NCI-H1092 (cell line): Measurements from ENCODE around the gene ITGB5.
"Not testable (repeated sequence)": the region's sequence is repeated elsewhere in the genome, so short reads cannot be mapped to it uniquely, and the experiment has no call there.

ENCODE experiments used
- DNase-seq: peaks from one replicate; lab custom pipeline; 2025; lab: John Stamatoyannopoulos, UW

Gene ITGB5

DNA sequence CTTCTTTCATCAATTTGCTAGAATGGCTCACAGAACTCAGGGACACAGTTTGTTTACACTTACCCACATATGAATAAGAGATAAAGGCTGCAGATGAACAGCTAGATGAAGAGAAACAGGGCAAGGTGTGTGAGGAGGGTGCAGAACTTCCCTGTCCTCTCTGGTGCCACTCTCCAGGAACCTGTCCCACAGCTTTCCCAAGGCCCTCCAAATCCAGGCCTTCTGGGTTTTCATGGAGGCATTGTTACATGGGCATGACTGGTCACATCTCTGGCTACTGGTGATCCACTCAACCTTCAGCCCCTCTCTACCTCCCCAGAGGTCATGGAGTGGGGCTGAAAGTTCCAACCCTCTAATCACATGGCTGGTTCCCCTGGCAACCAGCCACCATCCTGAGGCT is 73.6 kb downstream of the ITGB5 start:
- no peak for DNase-seq

DNA sequence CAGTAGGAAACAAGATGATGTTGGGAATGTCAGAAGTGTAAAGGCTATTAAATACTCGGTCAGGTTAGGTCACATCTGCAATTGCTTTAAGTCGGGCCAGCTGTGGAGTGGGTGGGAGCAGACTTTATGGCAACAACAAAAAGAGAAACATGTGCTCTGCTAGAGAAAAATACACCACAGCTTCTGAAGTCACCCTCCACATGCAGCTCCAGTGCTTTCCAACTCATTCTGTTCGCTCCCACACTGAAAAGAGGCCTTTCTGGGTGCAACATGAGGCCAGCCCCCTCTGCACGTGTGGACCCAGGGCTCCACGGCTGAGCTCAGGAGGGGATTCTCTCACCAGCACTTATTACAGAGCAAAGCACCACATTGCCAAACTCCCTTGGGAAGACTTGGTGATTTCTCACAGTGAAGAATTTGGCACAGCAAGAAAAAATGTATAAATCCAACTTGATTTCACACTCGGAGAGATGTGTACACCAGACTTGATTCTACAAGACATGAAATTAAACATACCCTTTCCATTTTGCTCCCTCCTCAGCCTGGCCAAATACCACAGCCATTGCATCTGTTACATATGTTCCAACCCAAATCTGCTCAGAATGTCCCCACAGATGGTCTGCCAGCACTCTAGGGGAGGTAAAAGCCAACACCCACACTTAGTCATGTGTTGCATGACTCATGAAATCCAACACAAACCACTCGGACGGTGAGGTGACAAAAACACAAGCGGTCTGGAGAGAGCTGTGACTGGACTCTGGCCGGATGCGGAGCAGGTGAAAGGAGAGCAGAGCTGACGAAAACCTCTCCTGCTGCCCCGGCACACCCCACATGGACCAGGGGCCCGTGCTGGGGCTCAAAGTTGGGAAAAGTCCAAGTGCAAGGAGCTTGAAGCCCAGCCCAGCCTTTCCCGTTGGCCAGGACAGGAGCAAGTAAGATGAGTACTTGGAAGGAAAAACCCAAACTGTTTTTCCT is 74.6 kb downstream of the ITGB5 start:
- no peak for DNase-seq

DNA sequence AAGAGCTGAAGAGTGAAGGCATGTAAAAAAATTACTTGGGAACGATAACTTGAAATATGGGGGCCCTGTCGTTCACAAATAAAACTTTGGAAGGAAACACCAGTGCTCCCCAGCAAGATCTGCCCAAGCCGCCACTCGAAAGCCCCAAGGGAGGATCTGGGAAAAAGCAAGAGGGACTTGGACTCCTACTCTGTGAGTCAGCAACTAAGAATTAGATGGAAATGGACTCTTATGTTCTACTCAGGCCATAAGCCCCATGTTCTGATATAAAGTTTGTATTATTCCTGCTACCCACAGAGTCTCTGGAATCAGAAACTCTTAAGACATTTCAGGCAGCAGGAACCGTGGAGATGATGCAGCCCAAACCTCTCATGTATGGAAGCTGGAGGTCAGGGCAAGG is 75.7 kb downstream of the ITGB5 start:
- no peak for DNase-seq

DNA sequence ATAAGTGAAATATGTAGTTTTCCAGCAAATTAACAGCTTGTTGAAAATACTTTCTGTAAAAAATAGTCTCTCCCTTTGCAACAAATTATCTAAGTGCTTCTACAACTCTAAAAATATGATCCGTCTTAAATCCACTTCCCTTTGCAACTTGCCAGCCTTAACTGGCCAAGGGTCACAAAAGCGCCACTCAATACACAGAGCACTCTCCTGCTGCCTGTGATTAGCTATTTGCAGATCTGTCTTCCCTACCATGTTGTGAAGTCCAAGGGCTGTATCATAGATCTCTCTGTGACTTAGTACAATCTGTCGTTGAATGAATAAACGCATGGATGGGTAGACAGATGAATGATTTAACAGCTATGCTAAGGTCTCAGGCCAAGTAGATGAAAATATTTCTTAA is 76.2 kb downstream of the ITGB5 start:
- DNase-seq, result no peak

DNA sequence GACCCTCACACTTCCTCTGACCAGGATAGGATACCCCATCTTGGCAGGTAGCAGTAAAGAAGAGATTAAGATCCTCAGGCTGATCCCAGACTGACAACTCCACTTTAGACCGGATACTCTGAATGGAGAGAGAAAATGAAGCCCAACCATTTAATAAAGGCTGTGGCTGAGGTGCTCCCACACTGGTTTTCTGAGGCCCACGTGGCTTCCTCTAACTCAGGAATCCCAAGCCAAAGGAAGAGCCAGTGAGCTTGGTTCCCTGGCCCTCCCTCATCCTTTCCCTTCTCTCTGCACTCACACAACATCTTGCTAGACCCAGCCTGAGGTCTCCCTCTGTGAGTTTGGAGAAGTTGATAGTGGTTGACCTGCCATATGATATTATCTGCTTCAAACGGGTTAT is 78.1 kb downstream of the ITGB5 start:
- DNase-seq, result no peak

DNA sequence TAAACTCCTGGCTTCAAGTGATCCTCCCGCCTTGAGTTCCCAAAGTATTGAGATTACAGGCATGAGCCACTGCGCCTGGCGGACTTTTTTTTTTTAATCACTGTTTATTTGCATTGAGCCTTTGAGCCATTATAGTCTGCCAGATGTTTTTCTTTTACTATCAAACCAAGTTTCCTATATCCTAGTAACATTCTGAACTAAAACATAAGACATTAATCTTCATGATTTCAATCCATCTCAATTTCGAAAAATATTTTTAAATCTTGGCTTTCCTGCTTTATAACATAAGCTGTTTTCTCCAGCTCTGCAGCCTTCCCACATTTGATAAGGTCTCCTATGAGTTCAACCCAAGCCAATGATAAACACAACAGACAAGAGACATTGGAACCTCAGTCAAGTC is 81.5 kb downstream of the ITGB5 start:
- DNase-seq, result no peak

DNA sequence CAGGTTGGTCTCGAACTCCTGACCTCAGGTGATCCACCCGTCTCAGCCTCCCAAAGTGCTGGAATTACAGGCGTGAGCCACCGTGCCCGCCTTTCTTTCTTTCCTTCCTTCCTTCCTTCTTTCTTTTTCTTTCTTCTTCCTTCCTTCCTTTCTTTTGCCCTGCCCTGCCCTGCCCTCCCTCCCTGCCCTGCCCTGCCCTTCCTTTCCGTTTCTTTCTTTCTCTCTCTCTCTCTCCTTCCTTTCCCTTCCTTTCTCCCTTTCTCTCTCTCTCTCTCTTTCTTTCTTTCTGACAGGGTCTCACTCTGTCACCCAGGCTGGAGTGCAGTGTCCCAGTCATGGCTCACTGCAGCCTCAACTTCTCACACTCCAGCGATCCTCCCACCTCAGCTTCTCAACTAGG is 82.3 kb downstream of the ITGB5 start:
- DNase-seq, result no peak

DNA sequence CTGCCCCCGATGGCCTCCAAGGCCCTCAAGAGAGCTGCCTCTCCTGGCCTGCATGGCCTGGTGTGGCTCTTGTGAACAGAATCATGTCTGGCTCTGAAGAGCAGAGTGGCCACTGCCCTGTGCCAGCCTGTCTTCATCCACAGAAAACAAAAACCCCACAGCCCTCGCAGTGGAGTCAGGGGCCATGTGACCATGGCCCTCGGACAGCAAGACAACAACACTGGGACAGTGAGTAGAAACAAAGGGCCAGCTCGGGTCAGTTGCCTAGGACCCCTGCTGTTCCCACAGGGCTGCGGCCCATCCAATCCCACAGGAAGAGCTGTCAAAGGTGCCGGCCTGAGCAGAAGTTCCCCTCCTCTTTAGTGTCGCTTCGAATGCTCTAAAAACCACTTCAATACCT is 84.5 kb downstream of the ITGB5 start:
- no peak for DNase-seq

DNA sequence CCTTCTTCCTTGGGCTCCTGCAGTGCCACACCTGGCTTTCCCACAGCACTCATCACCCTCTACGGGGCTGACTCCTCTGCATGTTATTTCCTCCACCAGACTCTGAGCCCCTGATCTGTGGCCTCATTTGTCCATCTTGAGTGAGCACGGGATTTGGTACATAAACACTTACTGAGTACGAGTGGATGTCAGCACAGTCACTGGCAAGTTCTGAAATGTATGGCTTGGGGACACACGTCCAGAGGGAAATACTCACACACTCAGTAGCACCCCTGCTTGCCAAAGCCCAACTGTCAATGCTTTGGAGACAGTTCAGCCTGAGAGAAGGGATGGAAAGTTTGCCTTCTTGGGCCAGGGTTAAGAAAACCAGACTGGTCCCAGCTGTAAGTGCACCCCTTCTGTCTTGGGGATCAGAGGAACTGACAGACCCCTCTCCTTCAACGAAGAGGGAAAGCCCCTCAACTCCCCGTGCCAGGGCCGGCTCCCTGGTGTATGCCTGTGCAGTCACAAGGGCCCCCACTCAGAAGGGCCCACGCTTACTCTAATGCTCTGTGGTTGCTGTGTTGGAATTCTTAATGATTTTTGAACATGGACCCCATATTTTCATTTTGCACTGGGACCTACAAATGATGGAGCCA is 85.0 kb downstream of the ITGB5 start:
- no peak for DNase-seq

DNA sequence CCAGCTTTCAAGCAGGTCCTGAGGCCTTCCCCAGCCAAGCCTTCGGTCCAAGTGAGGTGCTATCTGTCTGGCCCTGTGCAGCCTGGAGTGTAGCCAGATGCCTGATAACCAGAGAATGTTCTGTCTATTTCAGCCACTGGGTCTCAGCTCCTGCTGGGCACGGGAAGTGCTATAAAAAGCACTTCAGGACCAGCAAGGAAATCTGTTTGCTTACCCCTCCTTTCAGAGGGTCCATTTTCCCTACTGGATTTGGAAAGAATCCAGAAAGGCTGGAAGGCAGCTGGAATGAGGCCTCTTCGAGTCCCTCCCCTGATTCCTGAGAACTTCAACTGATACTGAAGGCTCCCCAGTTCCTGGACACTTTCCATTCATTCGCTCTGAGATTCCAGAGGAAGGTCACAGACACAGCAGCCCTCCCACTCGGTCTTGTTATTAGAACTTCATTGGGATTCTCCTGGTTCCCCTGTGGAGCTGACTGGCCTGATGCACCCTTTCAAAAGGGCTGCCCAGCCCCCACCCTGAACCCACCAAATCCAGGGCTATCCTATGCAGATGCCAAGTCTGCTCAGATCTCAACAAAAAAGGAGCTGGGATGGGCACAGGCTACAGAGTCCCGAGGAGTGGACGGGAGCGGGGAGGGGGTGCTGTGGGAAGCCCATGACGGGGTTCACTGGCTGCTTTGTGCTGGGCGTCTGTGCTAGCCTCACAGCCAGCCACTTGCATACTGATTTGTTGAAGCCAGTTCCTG is 86.5 kb downstream of the ITGB5 start:
- peak; percentile 67 for DNase-seq

DNA sequence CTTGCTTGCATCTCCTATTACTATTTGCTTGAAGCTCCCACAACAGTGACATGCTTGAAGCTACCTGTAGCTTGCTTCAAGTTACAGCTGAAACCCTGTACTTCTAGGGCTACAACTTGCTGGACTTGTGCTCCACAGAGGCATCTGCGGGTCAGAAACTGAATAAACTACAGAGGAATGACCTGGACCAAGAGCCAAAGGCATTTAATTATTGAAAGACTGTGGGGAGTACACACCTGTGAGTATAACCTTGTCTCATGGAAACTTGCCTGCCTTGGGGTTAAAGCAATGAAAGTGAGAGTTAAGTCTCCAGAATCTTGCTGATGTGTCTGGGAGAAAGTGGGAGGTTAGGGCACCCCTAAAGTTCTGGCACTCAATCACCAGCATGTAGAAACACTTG is 87.1 kb downstream of the ITGB5 start:
- no peak for DNase-seq

DNA sequence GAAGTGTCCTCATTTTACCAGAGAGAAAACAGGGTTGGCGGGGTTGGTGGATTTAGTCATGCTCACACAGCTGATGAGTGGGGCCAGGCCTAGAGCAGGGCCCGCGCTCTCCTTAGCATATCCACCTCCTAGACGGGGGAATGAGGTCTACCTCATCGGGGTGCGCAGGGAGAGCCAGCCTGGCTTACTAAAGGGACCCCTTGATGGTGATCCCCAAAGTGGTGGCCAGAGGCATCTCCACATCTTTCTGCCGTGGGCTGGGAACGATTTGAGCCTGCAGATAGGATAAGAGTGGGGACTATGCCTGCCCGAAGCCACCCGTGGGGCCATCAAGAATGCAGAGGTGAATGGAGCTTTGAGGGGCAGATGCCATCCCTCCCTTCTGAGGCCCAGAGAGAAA is 87.5 kb downstream of the ITGB5 start:
- no peak for DNase-seq

DNA sequence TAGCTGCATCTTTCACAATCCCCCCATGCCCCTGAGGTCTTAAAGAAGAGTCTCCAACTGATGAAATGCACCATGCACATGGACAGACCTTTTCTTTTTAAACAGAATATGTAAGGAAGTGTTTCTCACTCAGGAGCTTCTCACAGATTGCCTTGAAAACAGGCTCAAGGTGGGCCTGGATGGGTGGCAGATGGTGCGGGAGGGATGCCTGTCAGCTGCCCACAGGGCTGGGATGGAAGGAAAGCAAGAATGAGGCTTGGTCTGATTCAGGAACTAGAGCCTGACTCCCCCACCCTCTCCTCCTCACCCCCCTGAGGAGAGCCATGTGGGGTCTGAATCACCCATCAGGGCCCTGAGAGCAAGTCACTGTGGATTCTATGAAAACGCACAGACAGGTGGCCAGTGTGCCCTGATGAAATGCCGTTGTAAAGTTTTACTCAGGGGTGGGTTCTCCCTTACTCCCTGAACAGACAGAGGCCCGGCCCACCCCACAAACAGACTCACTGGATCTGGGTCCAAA is 89.7 kb downstream of the ITGB5 start:
- DNase-seq, result no peak

DNA sequence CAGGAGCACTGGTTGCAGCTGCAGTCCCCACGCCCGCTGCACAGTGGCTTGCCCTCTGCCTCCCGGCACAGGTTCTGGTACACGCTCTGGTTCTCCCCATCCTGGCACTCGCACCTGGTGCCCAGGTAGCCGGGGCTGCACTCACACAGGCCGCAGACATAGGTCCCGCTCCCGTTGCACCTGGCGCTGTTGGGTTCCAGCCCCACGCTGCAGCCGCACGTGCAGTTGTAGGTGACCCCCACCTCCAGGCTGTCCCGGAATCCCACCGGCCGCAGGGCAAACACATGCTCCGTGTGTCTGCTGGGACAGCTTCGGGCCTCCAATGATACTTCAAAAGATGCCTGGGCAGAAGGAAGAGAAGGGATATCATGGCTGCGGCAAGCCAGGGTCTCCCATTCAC is 90.7 kb downstream of the ITGB5 start:
- DNase-seq, result no peak

DNA sequence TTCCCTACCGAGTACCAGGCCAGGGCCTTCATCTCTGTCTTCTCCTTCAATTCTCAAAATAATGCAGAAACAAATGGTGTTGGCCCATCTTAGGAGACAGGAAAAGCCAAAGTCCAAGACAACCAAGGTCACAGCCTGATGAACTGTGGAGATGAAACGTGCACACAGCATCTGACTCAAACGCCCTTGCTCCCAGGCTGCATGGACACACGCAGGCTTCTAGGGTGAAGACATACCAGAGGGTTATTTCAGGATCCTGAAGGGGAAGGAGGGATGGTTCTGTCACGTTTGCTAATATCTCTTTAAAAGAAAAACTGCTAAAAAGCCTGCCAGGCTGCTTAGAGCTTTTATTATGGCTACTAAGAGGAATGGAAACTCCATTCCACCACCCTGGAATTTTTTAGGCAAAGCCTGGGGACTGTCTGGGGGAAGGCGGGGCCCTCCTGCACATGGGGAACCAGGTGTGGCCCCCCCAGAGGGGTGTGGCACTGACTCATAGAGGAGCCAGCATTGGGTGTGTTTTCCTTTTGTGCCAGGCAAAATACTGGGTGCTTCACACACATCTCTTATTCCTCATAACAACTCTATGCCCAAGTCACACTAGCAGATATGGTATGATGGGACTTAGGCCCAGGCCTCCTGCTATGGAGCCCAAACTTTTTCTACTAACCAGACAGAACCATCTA is 94.0 kb downstream of the ITGB5 start:
- no peak for DNase-seq

DNA sequence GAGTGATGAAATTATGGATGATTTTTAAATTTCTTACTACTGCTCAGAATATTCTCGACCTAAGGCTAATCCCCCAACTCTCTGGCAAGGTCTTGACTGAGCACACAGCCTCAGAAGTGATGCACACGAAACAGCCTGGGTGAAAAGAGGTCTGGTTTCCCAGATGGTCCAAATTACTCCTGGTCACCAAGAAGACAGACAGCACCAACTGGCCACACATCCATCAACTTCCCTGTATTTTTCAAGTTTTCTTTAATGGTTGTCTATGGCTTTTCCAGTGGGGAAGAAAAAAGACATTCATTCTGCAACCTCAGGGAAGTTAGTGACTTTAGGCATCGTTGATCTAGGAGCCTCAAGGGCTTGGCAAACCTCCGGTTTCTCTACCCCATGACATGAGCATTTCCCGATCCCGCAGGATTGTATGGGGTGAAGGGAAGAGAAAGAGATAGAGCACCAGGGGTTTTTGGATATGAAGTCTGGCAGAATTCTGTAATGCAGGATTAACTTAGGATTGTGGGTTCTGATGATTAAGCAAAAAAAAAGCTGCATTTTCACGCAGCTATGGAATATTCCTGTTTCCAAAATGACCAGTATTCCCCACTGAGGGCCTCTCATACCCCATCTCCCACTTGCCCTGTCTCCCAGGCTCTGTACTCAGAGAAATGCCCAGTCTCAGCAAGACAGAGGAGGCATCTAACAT is 94.7 kb downstream of the ITGB5 start:
- DNase-seq, result no peak

DNA sequence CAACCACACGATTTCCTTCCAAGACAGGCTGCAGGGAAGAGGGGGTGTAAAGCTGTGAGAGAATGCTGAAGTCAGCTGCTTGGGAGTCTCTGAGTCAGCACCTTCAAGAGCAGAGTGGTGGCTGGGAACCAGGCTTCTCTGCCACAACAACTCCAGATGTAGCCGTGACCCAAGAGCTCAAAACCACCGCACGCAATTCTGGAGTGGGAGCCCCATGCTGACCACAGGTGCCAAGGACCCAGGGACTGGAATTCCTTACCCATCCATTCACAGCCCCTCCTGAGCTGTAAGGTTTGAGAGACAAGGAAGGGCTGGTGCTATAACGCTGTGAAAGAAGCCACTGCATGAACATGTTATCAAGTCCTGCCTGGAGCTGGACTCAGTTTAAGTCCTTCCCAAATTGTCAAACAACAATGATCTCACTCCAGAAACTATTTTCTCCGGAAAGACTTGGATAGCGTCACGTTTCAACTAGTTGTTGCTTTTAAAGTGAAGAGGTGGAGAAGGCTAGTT is 95.5 kb downstream of the ITGB5 start:
- DNase-seq, result no peak

DNA sequence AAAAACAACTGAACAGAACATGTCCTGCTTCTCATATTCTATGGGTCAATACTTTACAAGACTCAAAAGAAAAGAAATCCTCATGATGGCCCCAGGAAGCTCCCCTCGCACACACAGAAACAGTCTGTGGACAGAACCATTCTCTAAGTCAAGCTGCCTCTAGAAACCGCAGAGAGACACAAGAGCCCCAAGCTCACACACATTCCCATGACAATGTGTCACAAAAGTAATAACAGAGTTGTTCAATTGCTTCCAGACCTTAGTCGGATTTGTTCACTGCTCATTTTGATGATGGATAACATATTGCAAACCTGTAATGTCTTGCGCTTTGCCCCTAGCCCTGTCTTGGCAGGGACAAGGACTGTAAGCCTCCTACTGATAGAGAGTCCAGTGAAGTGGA is 96.0 kb downstream of the ITGB5 start:
- no peak for DNase-seq

DNA sequence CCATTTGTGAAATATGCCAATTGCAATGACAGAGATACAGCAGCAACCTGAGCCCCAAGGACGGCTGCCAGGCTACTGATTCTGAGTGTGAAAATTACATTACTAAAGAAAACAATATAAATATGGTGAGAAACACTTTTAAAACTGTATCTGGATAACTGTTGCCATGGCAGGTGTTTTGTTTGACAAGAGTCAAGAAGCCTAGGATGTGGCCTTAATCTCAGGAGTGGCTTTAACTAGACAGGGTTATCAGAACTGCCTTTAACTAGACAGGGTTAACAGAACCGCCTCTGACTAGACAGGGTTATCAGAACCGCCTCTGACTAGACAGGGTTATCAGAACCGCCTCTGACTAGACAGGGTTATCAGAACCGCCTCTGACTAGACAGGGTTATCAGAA is 98.1 kb downstream of the ITGB5 start:
- DNase-seq, result not testable (repeated sequence)

DNA sequence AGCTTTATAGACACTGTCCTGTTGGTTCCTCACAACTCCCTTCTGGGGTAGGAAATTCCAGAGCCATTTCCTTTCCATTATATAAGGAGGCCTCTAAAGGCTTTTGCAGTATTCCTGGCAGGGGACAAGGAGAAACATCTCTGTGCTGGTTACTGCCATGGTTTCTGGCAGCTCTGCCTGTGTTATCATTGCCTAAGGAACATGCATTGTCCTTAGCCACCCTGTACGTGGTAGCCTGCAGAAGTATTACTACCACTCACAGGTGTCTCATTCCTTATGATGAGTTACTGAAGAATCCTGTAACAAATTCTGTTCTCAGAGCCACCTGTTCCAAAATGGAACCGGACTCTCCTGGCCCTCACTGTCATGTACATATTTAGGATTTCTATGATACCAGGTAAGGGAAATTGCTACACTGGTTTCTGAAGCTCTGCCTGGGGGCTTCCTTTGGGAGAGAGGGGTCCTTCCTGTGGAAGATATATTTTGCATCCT is 98.9 kb downstream of the ITGB5 start:
- no peak for DNase-seq
